EL (cell line): ENCODE measurements around the gene ZNF593OS.
A peak's percentile ranks its signal among the peaks of the same experiment; 100 is the strongest.

Source experiments
- DNase-seq: peaks from one replicate; pipeline ENCODE4 v3.0.0-alpha.2; 2016

Gene ZNF593OS

GRCh38 chr1:26124418-26125331, 47.0 kb downstream of the ZNF593OS start:
- no peak for DNase-seq

- peak; percentile 48 for DNase-seq
Measured at GRCh38 chr1:26122988-26123973, 48.4 kb downstream of the ZNF593OS start.

GRCh38 chr1:26121854-26122773, 49.5 kb downstream of the ZNF593OS start:
- DNase-seq, result no peak

GRCh38 chr1:26119892-26120608, 51.6 kb downstream of the ZNF593OS start:
- DNase-seq, result no peak
